ENCODE results near the gene PCSK4.

The PCSK4 gene

GRCh38 chr19:1435378-1435989 is 54.7 kb downstream of the PCSK4 start:
- H3K4me1 ChIP-seq: peaks cover 3% of the 10 kb centered on the region
- H3K9me3 ChIP-seq: no peaks in the 10 kb centered on the region
- DNase-seq: no peak
- H3K4me3 ChIP-seq (ENCODE audit: low read depth, low read length): no peak overlapping the region
- TF ChIP-seq, protein P1, sequence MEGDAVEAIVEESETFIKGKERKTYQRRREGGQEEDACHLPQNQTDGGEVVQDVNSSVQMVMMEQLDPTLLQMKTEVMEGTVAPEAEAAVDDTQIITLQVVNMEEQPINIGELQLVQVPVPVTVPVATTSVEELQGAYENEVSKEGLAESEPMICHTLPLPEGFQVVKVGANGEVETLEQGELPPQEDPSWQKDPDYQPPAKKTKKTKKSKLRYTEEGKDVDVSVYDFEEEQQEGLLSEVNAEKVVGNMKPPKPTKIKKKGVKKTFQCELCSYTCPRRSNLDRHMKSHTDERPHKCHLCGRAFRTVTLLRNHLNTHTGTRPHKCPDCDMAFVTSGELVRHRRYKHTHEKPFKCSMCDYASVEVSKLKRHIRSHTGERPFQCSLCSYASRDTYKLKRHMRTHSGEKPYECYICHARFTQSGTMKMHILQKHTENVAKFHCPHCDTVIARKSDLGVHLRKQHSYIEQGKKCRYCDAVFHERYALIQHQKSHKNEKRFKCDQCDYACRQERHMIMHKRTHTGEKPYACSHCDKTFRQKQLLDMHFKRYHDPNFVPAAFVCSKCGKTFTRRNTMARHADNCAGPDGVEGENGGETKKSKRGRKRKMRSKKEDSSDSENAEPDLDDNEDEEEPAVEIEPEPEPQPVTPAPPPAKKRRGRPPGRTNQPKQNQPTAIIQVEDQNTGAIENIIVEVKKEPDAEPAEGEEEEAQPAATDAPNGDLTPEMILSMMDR (IDR thresholded peaks at IDR 0.05; ENCODE audit: low read depth, low read length): no peak
- peaks cover 65% of the 10 kb centered on the region for H3K36me3 ChIP-seq
- no peaks in the 10 kb centered on the region for H3K27me3 ChIP-seq

- Histone ChIP-seq H3K4me1 (peaks cover 3% of the 10 kb centered on the region), H3K9me3 (no peaks in the 10 kb centered on the region), H3K4me3 (ENCODE audit: low read depth, low read length) (no peak overlapping the region), H3K36me3 (peaks cover 65% of the 10 kb centered on the region), H3K27me3 (no peaks in the 10 kb centered on the region)
- DNase-seq: no peak
- TF ChIP-seq, protein P1 (IDR thresholded peaks at IDR 0.05; ENCODE audit: low read depth, low read length): no peak
These were observed 55.5 kb downstream of the PCSK4 start for GRCh38 chr19:1434577-1435060.

GRCh38 chr19:1434040-1434366 is 56.1 kb downstream of the PCSK4 start:
- no peaks in the 10 kb centered on the region for H3K27me3 ChIP-seq
- H3K9me3 ChIP-seq: no peaks in the 10 kb centered on the region
- DNase-seq: no peak
- no peak overlapping the region for H3K4me3 ChIP-seq (ENCODE audit: low read depth, low read length)
- H3K36me3 ChIP-seq: peaks cover 65% of the 10 kb centered on the region
- TF ChIP-seq, protein P1 (IDR thresholded peaks at IDR 0.05; ENCODE audit: low read depth, low read length): no peak
- peaks cover 3% of the 10 kb centered on the region for H3K4me1 ChIP-seq

DNA sequence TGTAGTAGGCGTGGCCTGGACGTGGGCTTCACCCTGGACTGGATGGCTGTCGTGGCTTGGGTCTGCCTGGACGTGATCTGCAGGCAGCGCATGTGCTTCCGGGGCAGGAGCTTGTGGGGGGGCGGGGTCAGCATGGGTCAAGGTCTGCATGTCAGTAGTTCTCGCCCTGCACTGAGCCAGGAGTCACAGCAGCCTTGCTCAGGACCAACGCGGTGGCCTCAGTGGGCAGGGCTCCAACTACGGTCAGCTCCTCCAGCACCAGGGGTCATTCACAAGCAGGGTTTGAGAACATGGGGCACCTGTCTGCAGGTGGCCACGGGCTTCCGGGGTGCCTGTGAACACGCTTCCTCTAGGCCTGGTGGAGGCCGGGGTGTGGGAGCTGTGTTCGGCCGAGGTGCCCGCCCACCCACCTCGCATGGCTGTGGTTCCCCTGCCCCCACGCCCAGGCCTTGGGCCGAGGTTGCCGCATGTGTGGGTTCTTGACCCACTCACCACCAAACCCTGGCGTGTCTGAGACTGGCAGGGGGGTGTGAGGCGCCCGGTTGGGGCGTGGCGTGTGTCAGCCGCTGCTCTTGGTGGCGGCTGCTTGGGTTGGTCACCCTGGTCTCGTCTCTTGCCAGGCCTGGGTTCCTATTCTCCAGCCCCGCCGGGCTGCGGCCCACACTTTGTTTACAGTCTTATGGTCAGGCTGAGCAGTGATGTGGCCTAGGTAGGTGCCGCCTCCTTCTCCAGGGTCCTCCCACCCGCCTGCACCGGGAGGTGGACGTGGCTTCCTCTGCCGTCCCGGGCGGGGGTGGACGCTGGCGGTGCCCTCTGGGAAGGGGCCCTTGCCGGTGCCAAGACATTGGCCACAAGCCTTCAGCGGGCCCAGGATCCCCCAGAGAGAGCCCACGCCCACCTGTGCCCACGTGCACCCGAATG is 56.8 kb downstream of the PCSK4 start:
- TF ChIP-seq, protein P1 (IDR thresholded peaks at IDR 0.05; ENCODE audit: low read depth, low read length): no peak
- no peak overlapping the region for H3K4me3 ChIP-seq (ENCODE audit: low read depth, low read length)
- H3K27me3 ChIP-seq: no peaks in the 10 kb centered on the region
- H3K9me3 ChIP-seq: no peaks in the 10 kb centered on the region
- H3K4me1 ChIP-seq: peaks cover 3% of the 10 kb centered on the region
- DNase-seq: no peak
- H3K36me3 ChIP-seq: peaks cover 70% of the 10 kb centered on the region

DNA sequence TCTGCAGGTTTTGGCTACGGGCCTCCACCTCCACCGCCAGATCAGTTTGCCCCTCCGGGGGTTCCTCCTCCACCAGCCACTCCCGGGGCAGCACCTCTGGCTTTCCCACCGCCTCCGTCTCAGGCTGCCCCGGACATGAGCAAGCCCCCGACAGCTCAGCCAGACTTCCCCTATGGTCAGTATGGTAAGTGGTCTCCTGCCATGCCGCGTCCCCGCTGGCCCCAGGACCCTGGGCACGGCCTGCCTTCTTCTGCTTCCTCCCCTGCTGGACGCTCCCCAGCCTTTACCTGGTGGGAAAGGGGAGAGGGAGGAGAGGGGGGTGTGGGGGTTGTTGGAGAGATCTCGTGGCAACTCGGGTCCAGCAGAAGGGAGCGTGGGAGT is 57.7 kb downstream of the PCSK4 start:
- TF ChIP-seq, protein P1 (IDR thresholded peaks at IDR 0.05; ENCODE audit: low read depth, low read length): no peak
- DNase-seq: no peak
- no peaks in the 10 kb centered on the region for H3K9me3 ChIP-seq

More for the DNA sequence above, 57.7 kb downstream of the PCSK4 start:
- Histone ChIP-seq H3K36me3 (peaks cover 79% of the 10 kb centered on the region), H3K4me1 (peaks cover 3% of the 10 kb centered on the region), H3K27me3 (no peaks in the 10 kb centered on the region), H3K4me3 (ENCODE audit: low read depth, low read length) (no peak overlapping the region)
